ENCODE data around the gene SPDYE18. TPM values are rescaled to one million over a fixed set of nuclear protein-coding genes. Genes with fewer than 3 reads are reported as not detected.
"Not testable (repeated sequence)": the region's sequence is repeated elsewhere in the genome, so short reads cannot be mapped to it uniquely, and the experiment has no call there.

SPDYE18 gene
- total and polyA plus RNA-seq, 7 experiments from 2014 or later = 1.1 to 3.3 (median 1.9) TPM; not detected in 2

- ATAC-seq = peak; percentile 24
- H3K27me3 Mint-ChIP-seq; H3K27ac ChIP-seq (ENCODE audit: low read depth, low read length); H3K36me3 Mint-ChIP-seq; H3K36me3 ChIP-seq (ENCODE audit: control insufficient read depth in 2 of 3, insufficient read depth in 3 of 3, low read length in 3 of 3); intact Hi-C loops (cut with micrococcal nuclease); H3K4me3 ChIP-seq (ENCODE audit: low read length); H3K9me3 Mint-ChIP-seq; H3K27ac Mint-ChIP-seq; DNase-seq; H3K27me3 ChIP-seq (ENCODE audit: control insufficient read depth in 2 of 2, insufficient read depth in 2 of 2, low read length in 2 of 2); POLR2A ChIA-PET; CTCF ChIA-PET; H3K4me1 Mint-ChIP-seq; H3K9me3 ChIP-seq (ENCODE audit: control insufficient read depth in 2 of 3, low read length in 3 of 3); H3K4me1 ChIP-seq (ENCODE audit: control insufficient read depth in 2 of 2, insufficient read depth in 2 of 2, low read length in 2 of 2); H3K4me3 Mint-ChIP-seq: not testable (repeated sequence)
These were observed 55.9 kb downstream of the SPDYE18 start for GRCh38 chr7:77006127-77007110.

- H3K36me3 ChIP-seq (ENCODE audit: control insufficient read depth in 2 of 3, insufficient read depth in 3 of 3, low read length in 3 of 3); H3K27ac Mint-ChIP-seq; POLR2A ChIA-PET; H3K36me3 Mint-ChIP-seq; DNase-seq; H3K4me3 ChIP-seq (ENCODE audit: low read length); H3K9me3 ChIP-seq (ENCODE audit: control insufficient read depth in 2 of 3, low read length in 3 of 3); H3K4me3 Mint-ChIP-seq; H3K4me1 ChIP-seq (ENCODE audit: control insufficient read depth in 2 of 2, insufficient read depth in 2 of 2, low read length in 2 of 2); intact Hi-C loops (cut with micrococcal nuclease); H3K27me3 Mint-ChIP-seq; H3K4me1 Mint-ChIP-seq; H3K27me3 ChIP-seq (ENCODE audit: control insufficient read depth in 2 of 2, insufficient read depth in 2 of 2, low read length in 2 of 2); CTCF ChIA-PET; H3K9me3 Mint-ChIP-seq; H3K27ac ChIP-seq (ENCODE audit: low read depth, low read length): not testable (repeated sequence)
- ATAC-seq = peak; percentile 2
These were observed 56.8 kb downstream of the SPDYE18 start for GRCh38 chr7:77005461-77006057.

GRCh38 chr7:77004151-77004550 lies 58.2 kb downstream of the SPDYE18 start:
- H3K4me3 Mint-ChIP-seq; H3K27ac ChIP-seq (ENCODE audit: low read depth, low read length); intact Hi-C loops (cut with micrococcal nuclease); H3K27me3 ChIP-seq (ENCODE audit: control insufficient read depth in 2 of 2, insufficient read depth in 2 of 2, low read length in 2 of 2); H3K4me1 ChIP-seq (ENCODE audit: control insufficient read depth in 2 of 2, insufficient read depth in 2 of 2, low read length in 2 of 2); ATAC-seq; H3K36me3 Mint-ChIP-seq; H3K36me3 ChIP-seq (ENCODE audit: control insufficient read depth in 2 of 3, insufficient read depth in 3 of 3, low read length in 3 of 3); H3K27ac Mint-ChIP-seq; H3K4me1 Mint-ChIP-seq; H3K9me3 ChIP-seq (ENCODE audit: control insufficient read depth in 2 of 3, low read length in 3 of 3); POLR2A ChIA-PET; DNase-seq; H3K9me3 Mint-ChIP-seq; CTCF ChIA-PET; H3K4me3 ChIP-seq (ENCODE audit: low read length); H3K27me3 Mint-ChIP-seq: not testable (repeated sequence)

GRCh38 chr7:77003241-77003640 lies 59.1 kb downstream of the SPDYE18 start:
- H3K4me1 Mint-ChIP-seq; H3K9me3 ChIP-seq (ENCODE audit: control insufficient read depth in 2 of 3, low read length in 3 of 3); H3K36me3 Mint-ChIP-seq; CTCF ChIA-PET; H3K27ac ChIP-seq (ENCODE audit: low read depth, low read length); ATAC-seq; H3K27ac Mint-ChIP-seq; POLR2A ChIA-PET; intact Hi-C loops (cut with micrococcal nuclease); H3K27me3 ChIP-seq (ENCODE audit: control insufficient read depth in 2 of 2, insufficient read depth in 2 of 2, low read length in 2 of 2); H3K4me1 ChIP-seq (ENCODE audit: control insufficient read depth in 2 of 2, insufficient read depth in 2 of 2, low read length in 2 of 2); H3K27me3 Mint-ChIP-seq; H3K4me3 ChIP-seq (ENCODE audit: low read length); H3K36me3 ChIP-seq (ENCODE audit: control insufficient read depth in 2 of 3, insufficient read depth in 3 of 3, low read length in 3 of 3); DNase-seq; H3K9me3 Mint-ChIP-seq; H3K4me3 Mint-ChIP-seq: not testable (repeated sequence)

GRCh38 chr7:77002678-77003233 lies 59.6 kb downstream of the SPDYE18 start:
- peak overlapping the region in 1 of 9 donors; percentile 33 for H3K27ac Mint-ChIP-seq
- CTCF ChIA-PET; H3K27me3 ChIP-seq (ENCODE audit: control insufficient read depth in 2 of 2, insufficient read depth in 2 of 2, low read length in 2 of 2); H3K4me1 Mint-ChIP-seq; H3K36me3 Mint-ChIP-seq; intact Hi-C loops (cut with micrococcal nuclease); ATAC-seq; H3K9me3 ChIP-seq (ENCODE audit: control insufficient read depth in 2 of 3, low read length in 3 of 3); H3K27ac ChIP-seq (ENCODE audit: low read depth, low read length); POLR2A ChIA-PET; H3K27me3 Mint-ChIP-seq; H3K9me3 Mint-ChIP-seq; DNase-seq; H3K4me3 ChIP-seq (ENCODE audit: low read length); H3K36me3 ChIP-seq (ENCODE audit: control insufficient read depth in 2 of 3, insufficient read depth in 3 of 3, low read length in 3 of 3); H3K4me3 Mint-ChIP-seq: not testable (repeated sequence)
- peaks cover 6 to 12% of the 10 kb centered on the region in 2 donors for H3K4me1 ChIP-seq (ENCODE audit: control insufficient read depth in 2 of 2, insufficient read depth in 2 of 2, low read length in 2 of 2)

GRCh38 chr7:77002104-77002503 lies 60.3 kb downstream of the SPDYE18 start:
- H3K27me3 ChIP-seq (ENCODE audit: control insufficient read depth in 2 of 2, insufficient read depth in 2 of 2, low read length in 2 of 2); H3K9me3 ChIP-seq (ENCODE audit: control insufficient read depth in 2 of 3, low read length in 3 of 3); H3K36me3 ChIP-seq (ENCODE audit: control insufficient read depth in 2 of 3, insufficient read depth in 3 of 3, low read length in 3 of 3); ATAC-seq; DNase-seq; H3K9me3 Mint-ChIP-seq; POLR2A ChIA-PET; H3K36me3 Mint-ChIP-seq; H3K4me3 ChIP-seq (ENCODE audit: low read length); H3K4me3 Mint-ChIP-seq; H3K27me3 Mint-ChIP-seq; intact Hi-C loops (cut with micrococcal nuclease); H3K27ac ChIP-seq (ENCODE audit: low read depth, low read length); H3K27ac Mint-ChIP-seq; CTCF ChIA-PET; H3K4me1 Mint-ChIP-seq: not testable (repeated sequence)
- peaks cover 6 to 18% of the 10 kb centered on the region in 2 donors for H3K4me1 ChIP-seq (ENCODE audit: control insufficient read depth in 2 of 2, insufficient read depth in 2 of 2, low read length in 2 of 2)

Data from naive thymus-derived CD4-positive, alpha-beta T cell (primary cell).